Calu3 (cell line): ENCODE results near the gene CCDC3. TPM values are rescaled to one million over a fixed set of nuclear protein-coding genes. Genes with fewer than 3 reads are reported as not detected.

Experiments used
- BruUV-seq: library from RNA; stranded (reverse); fragments of 400-500 nt; replicated peaks from 2 replicates; lab custom pipeline; 2021; lab: Mats Ljungman, UMichigan
- CTCF ChIA-PET: fragments of 300-600 bp; sonication (Branson Sonifier 250); formaldehyde crosslinking; loops from one replicate; lab custom pipeline; 2022; ENCODE audit warnings: antibody characterized with exemption; lab: Charles Lee
- DNase-seq: peaks from one replicate; pipeline ENCODE4 v3.0.0; 2022
- H3K27ac Mint-ChIP-seq: one replicate; pipeline ENCODE4 v1.8.0; 2022; ENCODE audit warnings: mixed read lengths; ENCODE audit not compliant: unreplicated experiment
- H3K27me3 Mint-ChIP-seq: one replicate; pipeline ENCODE4 v1.8.0; 2022; ENCODE audit warnings: mixed read lengths; ENCODE audit not compliant: unreplicated experiment
- H3K36me3 Mint-ChIP-seq: one replicate; pipeline ENCODE4 v1.8.0; 2022; ENCODE audit warnings: mild to moderate bottlenecking, moderate library complexity, mixed read lengths; ENCODE audit not compliant: insufficient read depth, unreplicated experiment
- H3K4me1 Mint-ChIP-seq: one replicate; pipeline ENCODE4 v1.8.0; 2022; ENCODE audit warnings: mild to moderate bottlenecking, low read depth, mixed read lengths; ENCODE audit not compliant: unreplicated experiment
- H3K4me3 Mint-ChIP-seq: one replicate; pipeline ENCODE4 v1.8.0; 2022; ENCODE audit warnings: mild to moderate bottlenecking, low read depth, moderate library complexity, mixed read lengths; ENCODE audit not compliant: unreplicated experiment
- H3K9me3 Mint-ChIP-seq: one replicate; pipeline ENCODE4 v1.8.0; 2022; ENCODE audit warnings: low read depth, mixed read lengths; ENCODE audit not compliant: unreplicated experiment
- intact Hi-C: fragments of 100-400 bp; cut with micrococcal nuclease; formaldehyde crosslinking; loops from one replicate; pipeline ENCODE4 v1.10.0; 2022; ENCODE audit not compliant: unreplicated experiment
- total RNA-seq: library from RNA; stranded (reverse); gene quantifications from 2 replicates; pipeline ENCODE4 v1.2.3, GENCODE V29; 2022
- TF ChIP-seq, protein P1 (sequence below): fragments of 200-600 bp; IDR thresholded peaks from one replicate; pipeline ENCODE4 v1.8.0; 2022; ENCODE audit warnings: antibody characterized with exemption; ENCODE audit not compliant: unreplicated experiment

The CCDC3 gene
- total RNA-seq, 1 experiment from 2014 or later: not detected

DNA sequence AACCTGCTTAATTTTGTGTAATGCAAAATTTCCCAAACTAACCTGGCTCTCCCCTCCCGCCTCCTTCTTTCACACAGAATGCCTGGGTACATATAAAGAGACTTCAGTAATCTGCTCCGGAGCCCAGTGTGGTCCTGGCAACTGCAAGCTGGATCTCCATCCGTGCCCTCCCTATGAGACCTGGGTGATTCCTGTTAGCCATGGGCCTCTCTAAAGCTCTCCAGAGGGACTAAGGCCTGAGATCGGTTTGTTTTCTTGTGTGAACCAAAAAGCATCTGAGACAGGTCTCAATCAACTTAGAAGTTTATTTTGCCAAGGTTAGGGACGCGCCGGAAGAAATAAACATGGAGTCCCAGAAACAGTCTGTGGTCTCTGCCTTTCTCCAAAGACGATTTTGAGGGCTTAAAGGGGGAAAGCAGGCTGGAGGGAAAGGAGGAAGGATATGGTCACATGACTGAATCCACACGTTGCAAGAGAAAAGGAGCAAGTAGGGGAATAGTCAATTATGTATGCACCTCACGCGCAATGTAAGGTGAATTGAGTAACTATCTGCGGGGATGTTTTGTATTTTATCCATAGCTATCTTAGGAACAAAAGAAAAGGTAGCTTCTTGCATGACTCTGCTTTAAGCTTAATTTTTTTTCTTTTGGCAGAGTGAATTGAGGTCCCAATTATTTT lies 46.2 kb upstream of the CCDC3 start:
- CTCF ChIA-PET: no interaction called here
- H3K27ac Mint-ChIP-seq: no peak overlapping the region

DNA sequence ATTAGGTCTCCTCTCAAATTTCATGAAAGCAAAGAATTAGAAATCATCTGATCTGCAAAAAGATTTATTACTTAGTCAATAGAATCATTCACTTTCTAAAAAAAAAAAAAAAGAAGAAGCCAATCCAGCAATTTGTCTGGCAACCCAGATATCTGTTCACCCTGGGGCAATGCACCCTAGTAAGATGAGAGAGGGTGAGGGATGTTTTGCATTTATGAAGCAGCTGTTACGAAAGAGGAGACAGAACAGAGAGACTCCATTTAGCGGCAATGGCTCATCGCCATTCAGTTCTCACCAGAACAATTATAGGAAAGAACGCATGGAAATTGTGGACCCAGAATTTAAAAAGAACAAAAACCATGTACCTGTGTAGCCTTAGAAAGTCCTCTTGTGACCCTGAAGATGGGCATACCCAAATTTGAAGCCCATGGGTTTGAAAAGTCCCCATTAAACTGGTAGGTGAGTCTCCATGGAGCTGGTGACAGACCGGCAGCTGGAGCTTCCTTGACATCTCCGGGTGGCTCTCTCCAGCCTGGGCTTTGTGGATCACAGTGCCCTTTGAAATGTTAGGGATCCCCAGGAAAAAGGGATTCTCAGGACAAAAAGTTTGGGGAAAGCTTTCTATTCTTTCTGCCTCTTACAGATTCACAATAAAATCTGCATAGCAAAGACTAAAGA lies 45.5 kb upstream of the CCDC3 start:
- DNase-seq: no peak
- no peaks in the 10 kb centered on the region for H3K9me3 Mint-ChIP-seq
- TF ChIP-seq, protein P1, sequence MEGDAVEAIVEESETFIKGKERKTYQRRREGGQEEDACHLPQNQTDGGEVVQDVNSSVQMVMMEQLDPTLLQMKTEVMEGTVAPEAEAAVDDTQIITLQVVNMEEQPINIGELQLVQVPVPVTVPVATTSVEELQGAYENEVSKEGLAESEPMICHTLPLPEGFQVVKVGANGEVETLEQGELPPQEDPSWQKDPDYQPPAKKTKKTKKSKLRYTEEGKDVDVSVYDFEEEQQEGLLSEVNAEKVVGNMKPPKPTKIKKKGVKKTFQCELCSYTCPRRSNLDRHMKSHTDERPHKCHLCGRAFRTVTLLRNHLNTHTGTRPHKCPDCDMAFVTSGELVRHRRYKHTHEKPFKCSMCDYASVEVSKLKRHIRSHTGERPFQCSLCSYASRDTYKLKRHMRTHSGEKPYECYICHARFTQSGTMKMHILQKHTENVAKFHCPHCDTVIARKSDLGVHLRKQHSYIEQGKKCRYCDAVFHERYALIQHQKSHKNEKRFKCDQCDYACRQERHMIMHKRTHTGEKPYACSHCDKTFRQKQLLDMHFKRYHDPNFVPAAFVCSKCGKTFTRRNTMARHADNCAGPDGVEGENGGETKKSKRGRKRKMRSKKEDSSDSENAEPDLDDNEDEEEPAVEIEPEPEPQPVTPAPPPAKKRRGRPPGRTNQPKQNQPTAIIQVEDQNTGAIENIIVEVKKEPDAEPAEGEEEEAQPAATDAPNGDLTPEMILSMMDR: no peak
- no peak overlapping the region for H3K4me3 Mint-ChIP-seq
- no peaks in the 10 kb centered on the region for H3K4me1 Mint-ChIP-seq
- no peaks in the 10 kb centered on the region for H3K36me3 Mint-ChIP-seq
- BruUV-seq: no TSS peak
- CTCF ChIA-PET: interaction anchor here (0.6 to 0.7 kb wide), 2 partner anchors 10 to 229 kb away, joined by 3 read pairs; no protein-coding TSS in a partner anchor
- H3K27ac Mint-ChIP-seq: no peak overlapping the region
- H3K27me3 Mint-ChIP-seq: peaks cover 48% of the 10 kb centered on the region
- intact Hi-C loops: no loop called here

More for the DNA sequence above, 46.2 kb upstream of the CCDC3 start:
- Mint-ChIP-seq H3K9me3 (no peaks in the 10 kb centered on the region), H3K4me3 (no peak overlapping the region), H3K4me1 (no peaks in the 10 kb centered on the region), H3K36me3 (no peaks in the 10 kb centered on the region), H3K27me3 (peaks cover 55% of the 10 kb centered on the region)
- intact Hi-C loops: no loop called here
- TF ChIP-seq, protein P1: no peak
- no peak for DNase-seq
- no TSS peak for BruUV-seq

DNA sequence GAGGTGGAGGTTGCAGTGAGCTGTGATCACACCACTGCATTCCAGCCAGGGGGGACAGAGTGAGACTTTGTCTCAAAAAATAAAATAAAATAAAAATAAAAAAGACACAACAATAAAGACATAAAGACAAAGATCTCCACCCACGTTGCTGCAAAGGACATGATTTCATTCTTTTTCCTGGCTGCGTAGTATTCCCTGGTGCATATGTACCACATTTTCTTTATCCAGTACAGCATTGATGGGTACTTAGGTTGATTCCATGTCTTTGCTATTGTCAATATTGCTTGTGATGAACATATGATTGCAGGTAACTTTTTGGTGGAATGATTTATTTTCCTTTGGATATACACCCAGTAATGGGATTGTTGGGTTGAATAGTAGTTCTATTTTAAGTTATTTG lies 42.0 kb upstream of the CCDC3 start:
- no peak overlapping the region for H3K27ac Mint-ChIP-seq
- TF ChIP-seq, protein P1: no peak
- H3K9me3 Mint-ChIP-seq: no peaks in the 10 kb centered on the region
- no peak overlapping the region for H3K4me3 Mint-ChIP-seq
- DNase-seq: no peak
- CTCF ChIA-PET: no interaction called here
- peaks cover 7% of the 10 kb centered on the region for H3K4me1 Mint-ChIP-seq
- BruUV-seq: no TSS peak
- intact Hi-C loops: no loop called here
- H3K36me3 Mint-ChIP-seq: no peaks in the 10 kb centered on the region
- peaks cover 23% of the 10 kb centered on the region for H3K27me3 Mint-ChIP-seq

DNA sequence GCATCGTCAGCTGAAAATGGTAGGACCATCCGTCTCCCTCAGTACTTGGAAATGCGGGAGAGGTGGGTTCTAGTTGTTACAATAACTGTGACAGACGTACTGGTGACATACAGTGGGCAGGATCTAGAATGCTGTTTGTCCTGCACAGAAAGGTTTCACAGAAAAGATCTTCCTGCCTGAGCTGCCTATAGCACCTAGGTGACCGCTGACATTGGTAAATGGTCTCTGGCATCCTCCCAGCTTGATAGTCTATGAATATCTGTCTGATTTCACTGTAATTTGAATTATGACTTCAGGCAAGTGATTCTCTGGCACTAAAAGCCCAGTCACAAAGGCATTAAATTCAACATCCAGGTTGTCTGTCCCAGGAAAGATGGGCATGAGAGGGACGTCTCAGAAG lies 38.2 kb upstream of the CCDC3 start:
- no TSS peak for BruUV-seq

More for the DNA sequence above, 38.2 kb upstream of the CCDC3 start:
- intact Hi-C loops: no loop called here
- no peak for DNase-seq
- Mint-ChIP-seq H3K4me1 (peaks cover 7% of the 10 kb centered on the region), H3K27ac (no peak overlapping the region), H3K27me3 (peaks cover 20% of the 10 kb centered on the region), H3K36me3 (no peaks in the 10 kb centered on the region), H3K4me3 (no peak overlapping the region), H3K9me3 (no peaks in the 10 kb centered on the region)
- CTCF ChIA-PET: interaction anchor here (0.5 kb wide), 1 partner anchor 58 kb away, joined by 5 read pairs; no protein-coding TSS in a partner anchor
- TF ChIP-seq, protein P1: no peak
